ENCODE measurements around the gene NSMF. TPM values are rescaled to one million over a fixed set of nuclear protein-coding genes. Genes with fewer than 3 reads are reported as not detected.
A peak's percentile ranks its signal among the peaks of the same experiment; 100 is the strongest.

The NSMF gene
- total and polyA plus RNA-seq, 2 donors (not counting 3 experiments of a cell fraction or from before 2014, with no cell fraction given) = 43.3 to 53.7 TPM

DNA sequence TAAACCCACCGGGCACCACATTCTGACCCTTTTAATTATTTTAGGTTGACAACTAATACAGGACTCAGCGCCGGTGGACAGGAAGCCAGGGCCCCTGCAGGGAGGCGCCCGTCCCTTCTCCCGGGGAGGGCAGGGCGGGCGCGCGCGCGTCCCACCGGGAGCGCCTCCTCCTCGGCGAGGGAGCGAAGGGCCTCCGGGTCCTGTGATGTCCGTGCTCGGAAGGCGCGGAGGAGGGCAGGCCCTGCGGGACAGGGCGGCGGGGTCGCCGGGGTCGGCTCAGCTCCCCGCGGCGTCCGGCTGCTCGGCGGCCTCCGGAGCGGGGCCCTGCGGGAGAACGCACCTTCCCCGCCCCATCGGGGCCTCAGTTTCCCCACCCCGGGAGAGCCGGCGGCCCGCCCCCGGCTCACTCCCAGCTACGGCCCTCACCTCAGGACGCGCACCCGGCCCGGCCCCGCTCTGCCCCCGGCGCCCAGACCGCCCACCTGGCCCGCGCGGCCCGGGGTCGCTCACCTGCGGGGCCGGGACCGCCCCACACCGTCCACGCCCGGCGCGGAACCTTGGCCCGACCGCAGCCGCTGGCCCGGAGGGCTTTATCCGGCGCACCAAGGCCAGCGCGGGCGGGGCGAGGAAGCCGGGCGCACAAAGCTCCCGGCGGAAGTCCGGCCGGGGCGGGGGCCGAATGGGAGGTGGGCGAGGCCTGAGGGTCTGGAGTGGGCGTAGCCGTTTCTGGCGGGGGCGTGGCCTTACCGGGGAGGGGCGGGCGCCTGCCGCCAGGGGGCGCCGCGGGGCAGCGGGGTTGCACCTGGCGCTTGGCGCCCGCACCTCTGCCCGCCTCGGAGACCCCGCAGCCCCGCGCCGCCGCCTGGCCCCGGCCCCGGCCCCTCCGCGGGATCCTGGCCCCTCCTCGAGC, 36.3 kb downstream of the NSMF start, which contains the start of the genes EXD3 and NOXA1:
Gene EXD3, minus strand, starts transcription at position 559 of the 910 bp plus-strand sequence. CDS start 27,805 bp downstream, outside the sequence.
Gene NOXA1, plus strand, starts transcription at position 790 of the 910 bp plus-strand sequence. CDS start 137 bp downstream, outside the sequence.
- ChIA-PET CTCF (interaction anchor here (0.6 to 2.5 kb wide), 31 partner anchors 10 to 1696 kb away, joined by 3 to 31 read pairs (median 6); partner anchors contain the start of genes ENTPD8, NELFB, NRARP and NSMF), POLR2A (interaction anchor here (1.6 kb wide), 1 partner anchor 121 kb away, joined by 5 read pairs; the partner anchor contains the start of gene NRARP)
- Histone ChIP-seq H3K9me1 (replicated peaks; ENCODE audit: control insufficient read depth, extremely low read depth, insufficient read depth, low read length) (no peaks in the 10 kb centered on the region), H4K20me1 (replicated peaks; ENCODE audit: control insufficient read depth, extremely low read depth, insufficient read depth, low read length) (no peaks in the 10 kb centered on the region), H3K79me2 (ENCODE audit: control insufficient read depth, insufficient read depth, low read length) (peaks cover 35% of the 10 kb centered on the region), H3K27ac (ENCODE audit: insufficient read depth, low read depth, low read length) (peak within 1 kb of the TSS; percentile 46), H2AFZ (ENCODE audit: low read depth, low read length) (peak within 1 kb of the TSS; percentile 85), H3K9me3 (replicated peaks; ENCODE audit: control insufficient read depth, insufficient read depth, low read length) (no peaks in the 10 kb centered on the region), H3K36me3 (ENCODE audit: control insufficient read depth in 2 of 2, extremely low read depth in 1 of 2, insufficient read depth in 2 of 2, low read length in 2 of 2) (no peaks in the 10 kb centered on the region), H3K4me2 (ENCODE audit: insufficient read depth, low read length) (peak within 1 kb of the TSS; percentile 96), H3K4me3 (replicated peaks in 1 of 3; ENCODE audit: insufficient read depth in 1 of 3, low read depth in 1 of 3, low read length in 3 of 3) (peak within 1 kb of the TSS; percentile 61 to 93 (median 92)), H3K4me1 (ENCODE audit: control insufficient read depth, extremely low read depth, insufficient read depth, low read length) (peaks cover 14% of the 10 kb centered on the region), H3K27me3 (ENCODE audit: control insufficient read depth in 2 of 2, insufficient read depth in 2 of 2, low read length in 2 of 2) (no peaks in the 10 kb centered on the region), H3K9ac (replicated peaks; ENCODE audit: extremely low read depth, insufficient read depth, low read length) (peak within 1 kb of the TSS; percentile 75)
- TF ChIP-seq, protein P1, sequence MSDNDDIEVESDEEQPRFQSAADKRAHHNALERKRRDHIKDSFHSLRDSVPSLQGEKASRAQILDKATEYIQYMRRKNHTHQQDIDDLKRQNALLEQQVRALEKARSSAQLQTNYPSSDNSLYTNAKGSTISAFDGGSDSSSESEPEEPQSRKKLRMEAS (IDR thresholded peaks at IDR 0.05; ENCODE audit: insufficient read depth, insufficient read length) = no peak
- TF ChIP-seq, protein P2, sequence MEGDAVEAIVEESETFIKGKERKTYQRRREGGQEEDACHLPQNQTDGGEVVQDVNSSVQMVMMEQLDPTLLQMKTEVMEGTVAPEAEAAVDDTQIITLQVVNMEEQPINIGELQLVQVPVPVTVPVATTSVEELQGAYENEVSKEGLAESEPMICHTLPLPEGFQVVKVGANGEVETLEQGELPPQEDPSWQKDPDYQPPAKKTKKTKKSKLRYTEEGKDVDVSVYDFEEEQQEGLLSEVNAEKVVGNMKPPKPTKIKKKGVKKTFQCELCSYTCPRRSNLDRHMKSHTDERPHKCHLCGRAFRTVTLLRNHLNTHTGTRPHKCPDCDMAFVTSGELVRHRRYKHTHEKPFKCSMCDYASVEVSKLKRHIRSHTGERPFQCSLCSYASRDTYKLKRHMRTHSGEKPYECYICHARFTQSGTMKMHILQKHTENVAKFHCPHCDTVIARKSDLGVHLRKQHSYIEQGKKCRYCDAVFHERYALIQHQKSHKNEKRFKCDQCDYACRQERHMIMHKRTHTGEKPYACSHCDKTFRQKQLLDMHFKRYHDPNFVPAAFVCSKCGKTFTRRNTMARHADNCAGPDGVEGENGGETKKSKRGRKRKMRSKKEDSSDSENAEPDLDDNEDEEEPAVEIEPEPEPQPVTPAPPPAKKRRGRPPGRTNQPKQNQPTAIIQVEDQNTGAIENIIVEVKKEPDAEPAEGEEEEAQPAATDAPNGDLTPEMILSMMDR (IDR thresholded peaks at IDR 0.05; ENCODE audit: extremely low read depth in 1 of 2, insufficient read depth in 1 of 2, low read depth in 1 of 2, low read length in 2 of 2) = peak; percentile 77
- peak; percentile 79 for TF ChIP-seq POLR2AphosphoS5 (IDR thresholded peaks at IDR 0.05; ENCODE audit: insufficient read depth, low read depth, low read length)
- no TSS peak for BruUV-seq (replicated peaks)
- FAIRE-seq (peak; percentile 80), DNase-seq (ENCODE audit: low read depth, low spot score) (peak; percentile 80)
- intact Hi-C loops (cut with micrococcal nuclease) = loop anchor here (1.0 to 10.0 kb wide), 2 partner anchors 22 to 102 kb away; no protein-coding TSS in a partner anchor
- dilution Hi-C loops (cut with MboI; ENCODE audit: extremely low pct_ligation_motif_present, low sequenced_read_pairs) = no loop called here
